Fibroblast of skin of back (primary cell): ENCODE data around the gene SEMA4D.

Source experiments
- DNase-seq: peaks from one replicate; pipeline ENCODE4 v3.0.0-alpha.2; 2013

The SEMA4D gene

DNA sequence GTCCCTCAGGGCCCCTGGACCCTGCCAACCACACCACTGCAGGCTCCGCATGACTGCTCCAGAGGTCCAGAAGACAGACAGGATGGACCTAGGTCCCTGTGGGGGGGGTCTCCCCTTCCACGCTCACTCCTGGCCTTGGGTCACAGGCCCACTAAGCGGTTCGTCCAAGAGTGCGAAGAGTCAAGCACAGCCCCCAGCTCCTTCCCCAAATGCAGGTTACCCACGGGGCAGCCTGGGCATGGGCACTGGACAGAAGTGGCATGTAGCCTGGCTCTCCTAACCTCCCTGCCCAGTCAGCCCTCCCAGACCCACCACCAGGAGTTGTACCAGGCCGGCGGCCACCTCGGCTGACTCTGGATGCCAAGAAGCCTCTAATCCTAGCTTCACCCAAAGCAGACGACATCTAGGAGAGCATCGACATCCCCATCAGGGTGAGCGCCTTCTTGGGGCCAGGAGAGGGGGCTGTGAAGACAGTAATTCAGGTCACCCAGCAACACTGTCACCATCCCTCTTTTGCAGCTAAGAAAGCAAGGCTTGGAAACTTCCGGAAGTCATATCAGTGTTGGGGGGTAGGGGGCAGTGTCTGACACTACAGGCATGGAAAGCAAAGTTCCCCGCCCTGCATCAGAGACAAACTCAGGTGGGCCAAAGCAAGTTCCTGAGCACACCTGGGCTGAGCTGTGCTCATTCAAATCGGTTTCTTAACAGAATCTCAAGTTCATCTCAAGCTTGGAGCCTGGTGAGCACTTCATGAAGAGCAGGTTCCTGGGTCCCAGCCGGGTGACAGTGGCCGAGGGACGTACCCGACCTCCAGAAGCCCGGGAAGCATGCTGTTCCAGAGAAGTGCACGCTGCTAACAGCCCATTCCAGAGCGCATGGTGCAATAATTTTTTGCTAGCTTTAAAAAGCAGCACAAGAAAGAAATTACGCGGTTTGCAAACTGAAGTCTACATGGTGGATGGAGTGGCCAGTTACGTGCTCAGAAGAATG, 68.7 kb downstream of the SEMA4D start:
- DNase-seq, result no peak

- no peak for DNase-seq
These were observed 69.6 kb downstream of the SEMA4D start for GRCh38 chr9:89428222-89428761.

- DNase-seq, result peak; percentile 28
These were observed 70.2 kb downstream of the SEMA4D start for GRCh38 chr9:89427621-89428221.

- DNase-seq, result no peak
These were observed 71.4 kb downstream of the SEMA4D start for GRCh38 chr9:89426384-89426961.

DNA sequence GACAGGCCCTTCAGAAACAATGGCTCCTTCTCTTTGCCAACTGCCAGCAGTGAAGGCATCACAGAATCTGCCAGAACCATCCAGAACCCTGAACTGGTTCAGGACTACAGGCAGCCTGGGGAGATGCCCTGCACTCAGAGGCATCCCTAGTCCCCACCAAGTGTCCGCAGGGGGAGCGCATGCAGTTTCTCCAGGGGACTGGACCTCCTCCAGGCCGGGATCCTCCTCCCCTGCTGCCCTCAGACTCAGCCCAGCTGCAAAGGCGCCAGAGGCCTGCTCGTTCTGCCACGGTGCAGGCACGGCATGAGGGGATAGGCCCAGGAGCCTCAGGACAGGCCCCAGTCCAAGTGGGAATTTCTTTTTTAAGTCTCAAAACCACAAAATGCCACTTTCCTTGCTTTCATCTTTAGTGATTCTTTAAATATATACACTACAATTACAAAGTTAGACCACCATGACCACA, 72.0 kb downstream of the SEMA4D start:
- DNase-seq, result no peak

- no peak for DNase-seq
These were observed 72.7 kb downstream of the SEMA4D start for GRCh38 chr9:89425024-89425805.

GRCh38 chr9:89422151-89422975, 75.5 kb downstream of the SEMA4D start:
- DNase-seq, result peak; percentile 41

- DNase-seq, result peak; percentile 19
These were observed 76.3 kb downstream of the SEMA4D start for GRCh38 chr9:89421595-89421994.

DNA sequence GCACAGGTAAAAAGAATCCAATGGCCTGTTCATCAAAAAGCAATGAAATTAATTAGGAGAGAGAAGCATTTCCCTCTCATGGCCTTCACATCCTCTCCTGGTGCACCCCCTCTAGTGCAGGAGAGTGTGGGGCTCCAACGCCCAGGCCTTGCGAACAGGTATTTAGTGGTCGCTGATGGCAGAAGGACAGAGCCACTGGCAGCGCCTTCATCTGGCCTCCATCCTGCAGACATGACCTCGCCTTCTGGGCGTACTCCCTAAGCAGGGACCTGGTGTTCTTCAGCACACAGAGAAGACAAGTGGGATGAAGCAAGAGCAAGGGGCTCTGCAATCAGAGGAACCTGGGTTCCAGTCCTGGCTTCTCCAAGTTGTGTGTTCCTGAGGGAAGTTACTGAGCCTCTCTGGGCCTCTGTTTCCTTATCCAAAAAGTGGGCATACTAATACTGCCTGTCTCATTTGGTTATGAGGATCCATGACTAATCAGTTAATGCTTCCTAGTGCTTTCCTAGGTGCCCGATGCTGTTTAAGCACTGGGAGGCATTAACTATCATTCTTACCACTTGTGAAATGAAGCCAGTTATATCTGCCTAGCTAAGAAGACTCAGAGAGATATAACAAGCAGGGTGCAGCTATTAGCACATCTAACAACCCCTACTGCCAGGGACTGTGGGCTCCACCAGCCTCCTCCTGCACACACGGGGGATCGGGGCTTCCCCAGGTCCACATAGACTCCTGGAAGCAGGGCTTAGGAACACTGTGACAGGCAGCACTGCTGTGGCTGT, 77.3 kb downstream of the SEMA4D start:
- no peak for DNase-seq

DNA sequence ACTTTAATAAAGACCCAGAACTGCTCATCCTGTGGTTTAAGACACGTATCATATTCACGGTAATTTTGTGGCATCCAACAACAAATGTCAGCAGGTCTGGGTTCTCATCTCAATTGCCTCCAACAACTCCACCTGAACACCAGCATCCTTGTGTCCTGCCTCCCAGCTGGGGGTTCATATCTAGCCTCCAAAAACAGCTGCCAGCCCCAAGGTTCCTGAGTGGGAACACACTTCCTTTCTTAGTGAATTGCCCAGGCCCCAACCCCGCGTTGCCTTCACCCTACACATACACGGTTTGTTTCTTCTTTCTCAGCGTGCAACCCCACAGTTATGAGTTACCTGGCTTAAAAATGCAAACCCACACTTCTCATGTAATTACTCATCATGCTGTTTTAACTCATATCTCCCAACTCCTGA, 77.9 kb downstream of the SEMA4D start:
- DNase-seq, result no peak

DNA sequence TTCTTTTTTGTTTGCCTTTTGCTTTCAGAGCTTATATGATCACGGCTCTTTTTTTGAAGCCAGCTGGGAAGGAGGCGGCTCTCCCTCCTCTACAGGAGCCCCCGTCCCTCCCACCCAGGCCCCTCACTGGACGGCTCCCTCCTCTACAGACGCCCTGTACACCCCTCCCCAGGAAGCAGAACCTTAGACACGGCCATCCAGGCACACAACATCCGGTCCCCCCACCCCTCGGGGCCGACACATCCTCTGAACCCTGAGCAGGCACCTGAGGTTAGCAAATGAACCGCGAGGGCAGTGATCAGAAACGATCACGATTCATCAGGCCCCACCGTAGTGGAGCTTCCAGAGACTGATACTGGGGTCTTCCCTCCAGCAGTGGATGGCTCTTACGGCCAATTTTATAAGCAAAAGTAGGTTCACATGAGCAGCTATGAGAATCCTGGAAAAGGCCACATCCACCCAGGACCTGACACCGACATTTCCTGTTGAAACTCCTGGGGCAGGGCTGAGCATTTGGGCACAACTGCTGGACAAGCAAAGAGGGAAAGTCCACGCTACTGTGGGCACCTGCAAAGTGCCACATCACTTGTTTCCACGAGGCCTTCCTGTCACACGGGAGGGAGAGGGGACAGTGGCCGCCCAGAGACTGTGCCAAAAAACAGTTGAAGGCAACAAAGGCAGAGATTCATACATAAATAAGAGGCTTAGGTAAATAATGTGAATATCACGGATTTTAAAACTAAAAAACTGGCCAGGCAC, 78.9 kb downstream of the SEMA4D start:
- DNase-seq, result no peak

GRCh38 chr9:89418474-89418845, 79.5 kb downstream of the SEMA4D start:
- no peak for DNase-seq

DNA sequence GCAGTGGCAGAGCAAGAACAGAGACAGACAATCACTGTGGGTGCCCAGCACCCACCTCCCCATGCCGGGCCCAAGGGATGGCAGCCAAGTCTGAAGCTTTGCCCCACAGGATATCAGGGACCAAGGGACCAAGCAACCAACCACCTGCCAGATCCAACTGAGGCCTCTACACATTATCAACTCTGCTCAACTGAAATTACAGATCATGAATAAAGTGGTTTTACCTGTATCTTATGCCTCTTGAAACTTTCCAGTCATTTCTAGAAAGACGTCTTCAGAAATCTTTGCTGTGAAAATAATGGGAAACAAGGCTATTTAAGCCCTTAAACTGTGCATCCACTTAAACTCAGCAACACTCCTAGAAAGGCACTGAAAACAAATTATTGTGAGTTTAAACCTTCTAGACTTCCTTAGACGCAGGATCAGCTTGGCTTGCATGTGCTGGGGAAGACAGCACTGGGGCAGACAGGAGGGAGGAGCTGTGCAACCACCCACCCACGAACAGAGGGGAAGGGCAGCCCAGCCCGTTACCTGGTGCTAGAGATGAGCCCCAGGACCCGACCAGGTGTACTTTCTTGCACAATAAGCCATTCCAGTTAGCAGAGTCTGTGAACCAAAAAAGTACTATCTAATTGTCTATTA, 80.0 kb downstream of the SEMA4D start:
- DNase-seq, result no peak

DNA sequence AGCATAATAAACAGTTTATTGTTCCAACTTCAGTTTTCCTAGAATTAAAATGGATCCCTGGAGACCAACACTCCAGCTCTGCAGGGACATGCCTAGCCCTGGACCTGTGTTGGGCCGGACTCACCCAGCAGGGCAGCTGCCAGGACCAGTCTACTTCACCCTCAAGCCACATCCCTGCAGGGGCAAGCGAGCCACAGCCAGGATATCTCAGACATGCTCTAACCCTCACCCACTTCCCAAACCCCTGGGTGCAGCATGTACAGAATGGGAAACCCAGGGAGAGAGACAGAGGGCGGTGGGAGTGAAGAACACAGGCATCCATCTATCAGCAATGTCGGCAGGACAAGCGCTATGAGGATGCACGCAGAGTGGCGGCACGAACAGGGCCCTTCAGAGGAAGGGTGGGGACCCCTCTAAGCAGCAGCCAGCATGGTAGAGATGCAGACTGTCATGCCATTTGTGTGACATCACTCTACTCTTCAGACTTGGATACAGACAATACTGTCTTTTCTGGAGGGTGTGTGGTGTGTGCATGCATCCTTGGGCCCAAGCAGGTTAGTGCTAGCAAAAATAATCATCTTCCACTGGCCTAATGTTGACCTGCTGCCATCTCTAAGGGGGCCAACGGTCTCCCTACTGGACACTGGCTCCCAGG, 83.1 kb downstream of the SEMA4D start:
- no peak for DNase-seq

GRCh38 chr9:89413963-89414638, 83.8 kb downstream of the SEMA4D start:
- DNase-seq, result no peak

DNA sequence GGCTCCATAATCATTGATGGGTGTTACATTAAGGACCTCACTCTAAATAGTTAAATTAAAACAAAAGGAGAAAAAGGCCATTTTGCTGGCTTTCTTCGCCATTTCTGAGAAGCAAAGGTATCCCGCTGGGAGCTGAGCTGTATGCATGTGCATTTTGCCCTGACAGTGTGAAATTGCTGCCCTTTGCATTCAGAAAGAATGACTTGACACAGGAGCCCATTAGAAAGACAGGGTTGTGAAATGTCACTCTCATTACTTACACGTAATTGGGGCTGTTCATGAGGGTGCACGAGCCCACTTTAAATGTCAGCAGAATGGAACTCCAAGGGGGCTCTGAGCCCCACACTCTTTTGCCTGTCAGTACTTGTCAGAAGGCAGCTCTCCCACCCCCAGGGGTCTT, 85.0 kb downstream of the SEMA4D start:
- DNase-seq, result no peak

DNA sequence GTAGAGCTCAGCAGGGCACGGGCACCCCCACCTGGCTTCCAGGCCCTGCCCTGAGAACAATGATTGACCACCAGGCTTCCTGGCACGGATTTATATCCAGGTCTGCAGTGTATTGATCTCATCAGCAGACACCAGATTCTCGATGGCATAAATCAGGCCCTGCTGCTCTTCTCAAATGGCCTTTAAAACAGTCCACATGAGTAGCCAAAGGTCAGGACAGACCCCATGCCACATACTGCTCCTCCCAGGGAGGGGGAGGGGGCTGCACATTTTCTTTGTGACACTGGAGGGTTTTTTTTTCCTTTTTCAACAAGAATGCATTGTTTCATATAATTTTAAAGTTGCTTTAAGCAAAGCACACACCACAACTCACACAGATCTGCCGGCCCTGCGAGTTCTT, 85.4 kb downstream of the SEMA4D start:
- DNase-seq, result no peak

DNA sequence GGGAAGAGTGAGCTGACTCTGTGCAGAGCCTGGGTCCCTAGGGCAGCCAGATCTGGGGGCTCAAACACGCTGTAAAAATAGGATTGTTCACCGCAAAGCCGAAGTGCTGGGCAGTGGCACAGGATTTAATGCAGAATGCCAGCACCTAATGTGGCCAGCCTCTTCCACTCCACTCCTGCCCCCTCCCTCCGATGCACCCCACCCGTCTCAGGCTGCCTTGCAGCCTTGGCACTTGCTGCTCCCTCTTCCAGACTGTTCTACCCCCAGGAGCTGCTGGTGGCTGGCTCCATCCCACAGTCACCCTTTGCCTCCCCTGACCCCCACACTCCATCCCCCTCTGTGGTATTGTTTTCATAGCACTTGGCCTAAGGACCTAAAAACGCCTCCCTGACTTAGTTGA, 86.2 kb downstream of the SEMA4D start:
- DNase-seq, result no peak
